GOT3 (cell line): ENCODE data around the gene ADCY3.

Experiments used
- DNase-seq: peaks from one replicate; lab custom pipeline; 2025; ENCODE audit warnings: mixed read lengths; lab: John Stamatoyannopoulos, UW

The ADCY3 gene

DNA sequence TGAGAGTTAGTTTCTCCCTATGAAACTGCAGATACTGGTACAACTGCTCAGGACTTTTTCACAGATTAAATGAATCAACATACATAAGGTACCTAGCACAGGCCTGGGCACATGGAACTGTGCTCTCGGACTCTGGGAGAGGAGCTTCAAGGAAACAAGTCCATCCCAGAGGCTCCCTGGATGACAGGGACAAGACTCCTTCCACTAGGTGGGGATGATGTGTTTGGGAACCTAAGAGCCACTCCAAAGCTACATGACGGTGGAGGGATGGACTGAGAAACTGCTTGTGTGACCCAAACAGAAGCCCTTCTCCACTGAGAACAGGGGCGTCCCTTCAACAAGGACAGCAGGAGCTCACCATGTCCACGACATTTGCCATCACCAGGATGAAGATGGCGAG, 89.7 kb downstream of the ADCY3 start:
- no peak for DNase-seq

GRCh38 chr2:24828238-24828996, 91.6 kb downstream of the ADCY3 start:
- no peak for DNase-seq

DNA sequence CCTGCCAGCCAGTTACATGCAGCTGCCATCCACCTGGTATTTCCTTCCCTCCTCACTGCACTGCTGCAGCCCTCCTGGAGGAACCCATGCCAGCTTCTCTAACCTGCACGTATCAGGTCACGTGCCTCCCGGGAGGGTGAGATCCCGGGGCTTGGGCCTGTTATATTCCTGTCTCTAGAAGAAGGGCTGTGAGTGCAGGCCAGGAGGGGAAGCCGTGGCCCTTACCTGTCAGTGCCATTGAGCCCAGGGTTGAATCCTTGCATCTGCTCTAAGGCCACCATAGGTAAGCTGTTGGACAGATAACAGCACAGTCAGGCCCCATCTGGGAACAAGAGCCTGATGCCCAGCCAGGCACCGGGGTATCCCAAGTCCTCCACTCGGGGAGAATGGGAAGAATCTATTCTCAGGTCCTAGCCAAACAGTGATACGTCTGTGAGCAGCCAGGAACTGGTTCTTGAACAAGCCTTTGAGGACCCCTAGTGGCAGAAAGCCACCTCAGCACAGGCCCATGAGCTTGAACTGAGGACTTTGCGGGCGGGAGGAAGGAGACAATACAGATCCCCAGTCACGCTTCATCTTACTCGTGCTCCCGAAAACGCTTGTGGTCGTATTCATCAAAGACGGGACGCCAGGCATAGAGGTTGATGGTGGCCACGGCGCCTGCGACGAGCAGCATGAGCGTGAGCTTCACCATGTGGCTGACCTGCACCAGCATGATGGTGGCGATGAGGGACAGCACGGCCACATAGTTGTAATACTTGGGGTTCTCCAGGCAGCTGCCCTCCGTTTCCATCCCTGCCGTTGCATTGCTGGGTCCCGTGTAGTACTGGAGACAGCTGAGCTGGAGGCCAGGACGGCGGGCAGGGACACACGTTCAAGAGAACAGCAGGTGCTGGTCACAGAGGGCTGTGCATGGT, 92.5 kb downstream of the ADCY3 start:
- DNase-seq = peak; percentile 5

GRCh38 chr2:24826773-24827145, 93.3 kb downstream of the ADCY3 start:
- DNase-seq = no peak

DNA sequence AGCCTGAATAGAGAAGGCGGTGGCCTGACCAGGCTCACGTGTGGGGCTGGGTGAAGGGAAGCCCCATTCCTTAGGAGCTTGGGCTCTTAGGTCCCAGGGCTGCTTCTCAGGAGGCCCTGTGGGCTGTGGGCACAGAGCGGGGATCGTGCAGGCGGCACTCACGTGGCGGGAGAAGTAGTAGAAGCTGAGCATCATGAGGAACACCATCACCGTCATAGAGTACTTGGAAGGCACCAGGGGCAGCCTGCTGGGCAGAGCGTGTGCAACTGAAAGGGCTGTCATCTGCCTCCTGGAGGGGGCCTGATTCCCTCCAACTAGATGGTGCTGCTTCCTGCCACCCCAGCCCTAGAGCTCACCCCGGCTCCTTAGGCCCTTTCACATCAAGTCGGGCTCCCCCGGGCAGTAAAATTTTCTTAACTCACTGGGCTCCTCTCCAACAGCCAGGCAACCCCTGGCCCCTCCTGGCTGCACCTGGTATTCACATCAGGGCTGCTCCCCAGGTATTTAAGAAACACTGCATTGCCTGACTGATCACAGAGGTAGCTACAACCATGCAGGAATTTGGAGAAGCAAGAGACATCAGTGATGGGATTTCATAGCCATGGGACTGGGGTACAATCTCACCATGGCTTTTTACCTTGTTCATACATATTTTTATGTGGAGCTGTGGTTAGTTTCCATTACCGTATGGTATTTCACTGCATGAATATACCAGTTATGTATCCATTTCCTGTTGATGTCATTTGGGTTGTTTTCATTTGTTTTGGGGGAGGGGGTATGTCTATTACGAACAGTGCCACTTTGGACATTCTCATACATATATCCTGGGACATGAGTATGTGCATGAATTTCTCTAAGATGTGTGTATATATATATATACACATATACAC, 93.9 kb downstream of the ADCY3 start:
- no peak for DNase-seq

- DNase-seq = no peak
Measured at GRCh38 chr2:24824966-24825882, 94.8 kb downstream of the ADCY3 start.

DNA sequence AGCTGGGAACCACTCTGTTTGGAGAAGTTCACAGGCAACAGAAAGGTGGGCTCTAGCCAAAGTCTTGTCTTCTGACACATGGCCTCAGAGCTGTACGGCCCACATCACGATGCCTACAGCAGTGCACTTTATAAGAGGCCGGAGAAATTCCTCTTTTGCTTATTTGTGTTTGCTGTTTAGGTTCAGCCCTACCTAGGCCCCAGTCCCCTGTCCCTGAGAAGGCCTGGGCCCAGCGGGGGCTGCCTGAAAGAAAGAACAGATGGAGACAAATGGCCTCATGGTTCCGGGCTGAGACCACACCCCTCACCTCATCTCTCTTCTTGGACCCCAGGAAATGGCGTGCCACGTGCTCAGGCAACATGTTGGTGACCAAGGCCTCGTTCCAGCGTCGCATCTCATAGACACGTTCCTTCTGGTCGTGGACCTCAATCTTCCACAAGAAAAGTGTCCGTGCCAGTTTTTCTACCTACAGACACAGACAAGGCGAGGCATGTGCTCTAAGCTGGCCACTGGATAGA, 95.9 kb downstream of the ADCY3 start:
- DNase-seq = no peak

GRCh38 chr2:24822049-24822706, 97.9 kb downstream of the ADCY3 start:
- DNase-seq = no peak

- no peak for DNase-seq
Measured at GRCh38 chr2:24821433-24821891, 98.6 kb downstream of the ADCY3 start.

- no peak for DNase-seq
Measured at GRCh38 chr2:24820598-24821432, 99.2 kb downstream of the ADCY3 start.

- no peak for DNase-seq
Measured at GRCh38 chr2:24820175-24820513, 99.9 kb downstream of the ADCY3 start.

GRCh38 chr2:24819442-24820174, 100.4 kb downstream of the ADCY3 start:
- DNase-seq = no peak

DNA sequence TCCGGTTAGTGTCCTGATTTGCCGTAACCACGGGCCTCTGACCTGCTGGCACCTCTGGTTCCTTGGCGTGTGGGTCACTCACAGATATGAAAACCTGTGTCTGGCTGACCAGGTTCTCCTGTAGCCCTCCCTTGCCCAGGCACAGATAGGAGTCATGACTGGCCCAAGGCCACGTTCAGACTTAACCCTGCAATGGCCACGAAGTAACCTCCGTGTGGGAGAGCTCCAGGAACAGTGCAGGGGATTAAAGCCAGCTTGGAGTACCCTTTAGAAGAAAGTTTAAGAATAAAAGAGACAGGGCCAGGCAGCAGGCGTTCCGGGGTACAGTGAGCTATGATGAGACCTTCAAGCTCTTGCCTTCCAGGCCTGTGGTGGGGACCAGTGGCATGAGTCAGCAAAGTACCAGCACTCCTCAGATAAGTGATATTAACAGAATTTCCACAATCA, 101.3 kb downstream of the ADCY3 start:
- no peak for DNase-seq

GRCh38 chr2:24816884-24817283, 103.2 kb downstream of the ADCY3 start:
- no peak for DNase-seq

- no peak for DNase-seq
Measured at GRCh38 chr2:24816404-24816803, 103.6 kb downstream of the ADCY3 start.

DNA sequence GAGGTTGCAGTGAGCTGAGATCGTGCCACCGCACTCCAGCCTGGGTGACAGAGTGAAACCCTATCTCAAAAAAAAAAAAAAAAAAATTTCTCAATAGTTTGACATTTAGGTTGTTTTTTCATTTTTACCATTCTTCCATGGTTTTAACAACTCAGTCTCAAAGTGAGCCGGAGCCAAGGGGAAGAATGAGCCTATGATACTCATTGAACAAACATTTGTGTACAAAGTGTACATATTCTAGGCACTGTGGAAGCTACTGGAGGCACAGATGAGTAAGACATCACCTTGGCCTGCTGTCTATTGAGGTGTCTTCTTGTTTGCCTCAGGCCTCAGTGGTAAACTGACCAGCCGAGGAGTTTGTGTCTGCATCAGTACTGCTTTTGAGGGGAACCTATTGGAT, 104.9 kb downstream of the ADCY3 start:
- no peak for DNase-seq

DNA sequence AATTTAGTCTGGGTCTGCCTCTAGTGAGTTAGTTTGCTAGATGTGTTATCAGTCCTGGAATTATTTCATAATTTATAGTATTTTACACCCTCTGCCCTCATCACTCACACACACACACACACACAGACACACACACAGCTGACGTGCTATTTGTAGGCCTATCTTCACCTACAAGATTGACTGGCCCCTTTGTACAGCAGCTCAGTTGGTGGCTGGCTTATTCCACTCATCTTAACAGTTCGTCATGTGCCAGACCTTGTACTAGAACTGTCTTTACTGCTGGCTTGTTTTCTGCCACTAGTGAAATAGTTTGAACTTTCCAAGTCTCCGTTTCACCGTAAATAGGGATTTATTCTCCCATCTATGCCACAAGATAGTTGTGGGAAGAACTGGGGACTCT, 105.5 kb downstream of the ADCY3 start:
- no peak for DNase-seq

DNA sequence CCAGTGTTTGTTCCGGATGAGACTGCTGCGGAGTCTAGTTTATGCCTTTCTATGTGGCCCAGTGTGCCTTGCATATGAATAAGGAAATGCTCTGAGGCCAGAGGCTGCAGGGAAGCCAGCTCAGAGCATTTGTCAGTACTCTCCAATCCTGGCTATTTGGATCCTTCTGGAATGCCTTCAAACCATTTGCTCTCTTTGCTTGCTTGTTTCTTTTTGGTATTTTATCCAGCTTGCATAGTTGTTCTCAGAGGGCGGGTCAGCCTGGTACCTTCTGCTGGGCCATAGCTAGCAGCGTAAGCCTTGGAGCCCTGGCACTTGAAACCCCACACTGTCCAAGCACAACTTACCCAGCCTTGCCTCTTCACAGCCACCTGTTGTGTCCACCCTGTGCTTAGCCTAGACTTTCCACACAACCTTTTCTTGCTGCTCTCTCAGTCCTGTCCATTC, 106.3 kb downstream of the ADCY3 start:
- DNase-seq = no peak
